Measurements from ENCODE around the gene CYP2E1.
"Not testable (repeated sequence)": the region's sequence is repeated elsewhere in the genome, so short reads cannot be mapped to it uniquely, and the experiment has no call there.

CYP2E1 gene

DNA sequence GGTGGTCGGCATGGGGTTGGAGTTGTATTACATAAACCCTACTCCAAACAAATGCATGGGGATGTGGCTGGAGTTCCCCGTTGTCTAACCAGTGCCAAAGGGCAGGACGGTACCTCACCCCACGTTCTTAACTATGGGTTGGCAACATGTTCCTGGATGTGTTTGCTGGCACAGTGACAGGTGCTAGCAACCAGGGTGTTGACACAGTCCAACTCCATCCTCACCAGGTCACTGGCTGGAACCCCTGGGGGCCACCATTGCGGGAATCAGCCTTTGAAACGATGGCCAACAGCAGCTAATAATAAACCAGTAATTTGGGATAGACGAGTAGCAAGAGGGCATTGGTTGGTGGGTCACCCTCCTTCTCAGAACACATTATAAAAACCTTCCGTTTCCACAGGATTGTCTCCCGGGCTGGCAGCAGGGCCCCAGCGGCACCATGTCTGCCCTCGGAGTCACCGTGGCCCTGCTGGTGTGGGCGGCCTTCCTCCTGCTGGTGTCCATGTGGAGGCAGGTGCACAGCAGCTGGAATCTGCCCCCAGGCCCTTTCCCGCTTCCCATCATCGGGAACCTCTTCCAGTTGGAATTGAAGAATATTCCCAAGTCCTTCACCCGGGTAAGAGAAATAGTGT lies at the start of gene CYP2E1:
Gene CYP2E1 (plus strand): TSS at position 407 of the 632 bp plus-strand sequence. CDS start 33 bp downstream, at position 440.
- DNase-seq = no peak

GRCh38 chr10:133481086-133481643 lies 46.0 kb upstream of the CYP2E1 start:
- no peak for DNase-seq

GRCh38 chr10:133481657-133482056 lies 45.5 kb upstream of the CYP2E1 start:
- no peak for DNase-seq

DNA sequence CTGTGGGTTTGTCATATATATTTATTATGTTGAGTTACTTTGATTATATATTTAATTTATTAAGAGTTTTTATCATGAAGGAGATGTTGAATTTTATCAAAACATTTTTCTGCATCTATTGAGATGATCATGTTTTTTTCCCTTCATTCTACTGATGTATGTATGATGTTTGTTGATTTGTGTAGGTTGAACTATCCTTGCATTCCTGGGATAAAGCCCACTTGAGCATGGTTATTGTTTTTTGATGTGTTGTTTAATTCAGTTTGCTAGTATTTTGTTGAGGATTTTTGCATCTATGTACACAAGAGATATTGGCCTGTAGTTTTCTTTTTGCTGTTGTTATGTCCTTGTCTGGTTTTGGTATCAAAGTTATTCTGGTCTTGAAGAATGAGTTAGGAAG lies 42.3 kb upstream of the CYP2E1 start:
- DNase-seq = no peak

DNA sequence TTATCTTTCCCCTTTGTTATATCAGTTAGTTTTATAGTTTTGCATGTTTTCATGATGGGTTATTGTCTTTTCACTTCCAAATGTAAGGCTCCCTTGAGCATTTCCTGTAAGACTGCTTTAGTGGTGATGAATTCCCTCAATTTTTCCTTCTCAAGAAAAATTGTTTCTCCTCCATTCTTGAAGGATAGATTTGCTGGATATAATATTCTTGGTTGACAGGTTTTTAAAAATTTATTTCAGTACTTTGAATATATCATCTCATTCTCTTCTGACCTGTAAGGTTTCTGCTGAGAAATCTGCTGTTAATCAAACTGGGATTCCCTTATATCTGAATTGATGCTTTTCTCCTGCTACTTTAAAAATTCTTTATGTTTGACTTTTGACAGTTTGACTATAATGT lies 40.1 kb upstream of the CYP2E1 start:
- no peak for DNase-seq

- DNase-seq = no peak
Observed at GRCh38 chr10:133488354-133488753, 38.8 kb upstream of the CYP2E1 start.

- DNase-seq = no peak
Observed at GRCh38 chr10:133489816-133490588, 37.2 kb upstream of the CYP2E1 start.

- not testable (repeated sequence) for DNase-seq
Observed at GRCh38 chr10:133493562-133493961, 33.6 kb upstream of the CYP2E1 start.

DNA sequence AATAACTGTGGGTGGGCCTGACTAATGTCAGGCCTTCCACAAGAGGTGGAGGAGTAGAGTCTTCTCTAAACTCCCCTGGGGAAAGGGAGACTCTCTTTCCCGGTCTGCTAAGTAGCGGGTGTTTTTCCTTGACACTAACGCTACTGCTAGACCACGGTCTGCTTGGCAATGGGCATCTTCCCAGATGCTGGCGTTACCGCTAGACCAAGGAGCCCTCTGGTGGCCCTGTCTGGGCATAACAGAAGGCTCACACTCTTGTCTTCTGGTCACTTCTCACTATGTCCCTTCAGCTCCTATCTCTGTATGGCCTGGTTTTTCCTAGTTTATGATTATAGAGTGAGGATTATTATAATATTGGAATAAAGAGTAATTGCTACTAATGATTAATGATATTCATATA lies 29.8 kb upstream of the CYP2E1 start:
- not testable (repeated sequence) for DNase-seq

GRCh38 chr10:133499176-133499575 lies 28.0 kb upstream of the CYP2E1 start:
- DNase-seq = not testable (repeated sequence)

- not testable (repeated sequence) for DNase-seq
Observed at GRCh38 chr10:133500897-133501296, 26.3 kb upstream of the CYP2E1 start.

- no peak for DNase-seq
Observed at GRCh38 chr10:133509700-133510099, 17.5 kb upstream of the CYP2E1 start.

DNA sequence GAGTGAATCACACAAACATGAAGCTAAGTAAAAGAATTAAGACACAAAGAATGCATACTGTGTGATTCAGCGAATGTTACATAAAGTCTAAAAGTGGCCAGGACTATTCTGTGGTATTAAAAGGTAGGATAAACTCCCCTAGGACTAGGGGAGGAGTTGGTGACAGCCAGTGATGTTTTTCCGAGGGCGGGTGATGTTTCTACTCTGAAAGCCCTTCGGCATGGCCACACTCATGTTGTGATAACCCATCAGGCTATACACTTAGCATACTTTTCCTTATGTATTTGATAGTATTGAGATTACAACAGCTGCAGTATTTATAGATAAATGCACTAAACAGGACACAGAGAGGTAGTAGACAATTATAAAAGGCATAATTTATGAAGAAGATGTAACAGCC lies 15.8 kb upstream of the CYP2E1 start:
- no peak for DNase-seq

DNA sequence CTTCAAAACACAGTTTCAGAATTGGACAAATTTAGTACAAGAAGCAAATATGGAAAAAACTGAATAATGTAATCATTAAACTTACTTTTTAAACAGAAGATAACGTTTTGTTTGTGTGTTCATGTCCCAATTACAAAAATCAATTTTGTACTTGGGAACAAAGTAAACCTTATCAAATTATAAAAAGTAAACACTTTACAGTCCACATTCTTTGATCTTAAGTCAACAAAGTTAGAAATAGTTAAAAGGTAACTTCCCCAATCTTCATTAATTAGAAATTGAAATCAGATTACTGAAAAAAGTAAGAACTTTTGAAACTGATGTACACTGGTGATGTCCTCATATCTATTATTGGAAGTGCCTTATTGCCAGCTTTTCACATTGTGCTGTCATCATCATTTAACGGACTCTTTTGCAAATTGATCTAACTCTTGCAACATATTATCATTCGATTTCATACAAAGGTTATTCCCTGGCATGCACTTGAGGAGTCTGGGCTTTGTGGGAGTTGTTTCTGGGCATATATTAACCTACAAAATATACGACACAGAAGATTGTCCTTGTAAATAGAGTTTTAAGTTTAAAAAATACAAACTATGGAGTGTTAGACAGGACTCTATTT lies 15.1 kb upstream of the CYP2E1 start:
- no peak for DNase-seq

GRCh38 chr10:133515471-133515870 lies 11.7 kb upstream of the CYP2E1 start:
- DNase-seq = no peak

GRCh38 chr10:133516057-133516456 lies 11.1 kb upstream of the CYP2E1 start:
- DNase-seq = no peak

- DNase-seq = not testable (repeated sequence)
Observed at GRCh38 chr10:133518517-133518916, 8.6 kb upstream of the CYP2E1 start.

DNA sequence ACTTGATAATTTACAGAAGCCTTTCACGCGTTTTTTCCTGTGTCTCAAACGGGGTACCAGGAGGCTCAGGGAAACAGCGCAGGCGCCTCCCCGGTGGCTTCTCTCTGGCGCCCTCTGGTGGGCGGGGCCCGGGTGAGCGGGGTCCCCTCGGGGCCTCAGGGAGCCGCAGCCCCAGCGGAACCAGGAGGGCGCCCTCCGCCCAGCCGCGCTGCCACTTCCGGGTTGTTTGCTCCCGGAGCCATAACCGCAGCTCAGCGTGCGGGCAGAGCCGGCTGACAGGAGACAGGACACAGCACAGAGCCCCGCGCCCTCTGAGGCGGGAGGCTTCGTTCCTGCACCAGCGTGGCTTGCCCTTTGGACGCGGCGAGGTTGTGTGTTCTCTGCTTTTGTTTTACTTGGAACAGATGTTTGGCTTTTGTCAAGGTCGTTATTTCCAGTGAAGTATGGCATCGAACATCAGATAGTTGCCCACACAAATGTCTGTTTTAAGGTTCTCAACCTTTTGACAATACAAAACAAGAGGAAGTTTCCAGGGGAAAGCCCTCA lies 6.9 kb upstream of the CYP2E1 start:
- DNase-seq = peak; percentile 94

DNA sequence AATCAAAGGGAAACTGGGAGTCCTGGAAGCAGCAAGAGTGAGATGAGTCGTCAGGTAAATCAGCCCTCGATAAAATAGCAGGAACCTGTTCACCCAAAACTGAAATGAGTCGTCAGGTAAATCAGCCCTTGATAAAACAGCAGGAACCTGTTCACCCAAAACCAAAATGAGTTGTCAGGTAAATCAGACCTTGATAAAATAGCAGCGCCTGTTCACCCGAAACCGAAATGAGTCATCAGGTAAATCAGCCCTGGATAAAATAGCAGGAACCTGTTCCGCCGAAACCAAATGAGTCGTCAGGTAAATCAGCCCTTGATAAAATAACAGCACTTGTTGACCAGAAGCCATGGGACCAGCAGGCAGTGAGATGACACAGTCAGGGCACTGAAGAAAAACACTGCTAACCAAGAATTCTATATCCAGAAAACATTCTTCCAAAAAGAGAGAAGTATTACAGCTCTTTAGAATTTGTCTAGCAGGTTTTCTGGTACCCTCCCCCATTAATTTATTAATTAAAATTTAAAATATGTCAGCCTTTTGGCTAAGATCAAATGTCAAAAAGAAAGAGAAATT lies 3.4 kb upstream of the CYP2E1 start:
- no peak for DNase-seq

DNA sequence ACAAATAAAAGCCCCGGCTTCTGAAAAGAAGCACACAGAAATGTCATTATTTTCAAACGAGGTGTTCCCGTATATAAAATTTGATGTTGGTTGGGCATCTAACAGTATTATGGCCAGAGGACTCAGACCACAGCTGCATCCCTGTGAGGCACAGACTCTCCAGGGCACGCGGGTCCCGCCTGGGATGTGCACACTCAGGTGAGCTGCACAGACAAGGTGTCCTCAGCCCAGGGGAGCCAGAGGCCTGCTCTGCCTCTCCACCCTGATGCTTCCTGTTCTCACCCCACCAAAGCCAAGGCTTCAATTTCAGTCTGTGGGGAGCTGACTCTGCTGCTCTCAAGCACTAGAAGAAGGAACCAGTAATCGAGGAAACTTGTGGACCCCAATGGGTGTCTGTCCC lies 1.7 kb upstream of the CYP2E1 start:
- DNase-seq = no peak

- no peak for DNase-seq
Observed at GRCh38 chr10:133527771-133528271, 658 bp downstream of the CYP2E1 start.

DNA sequence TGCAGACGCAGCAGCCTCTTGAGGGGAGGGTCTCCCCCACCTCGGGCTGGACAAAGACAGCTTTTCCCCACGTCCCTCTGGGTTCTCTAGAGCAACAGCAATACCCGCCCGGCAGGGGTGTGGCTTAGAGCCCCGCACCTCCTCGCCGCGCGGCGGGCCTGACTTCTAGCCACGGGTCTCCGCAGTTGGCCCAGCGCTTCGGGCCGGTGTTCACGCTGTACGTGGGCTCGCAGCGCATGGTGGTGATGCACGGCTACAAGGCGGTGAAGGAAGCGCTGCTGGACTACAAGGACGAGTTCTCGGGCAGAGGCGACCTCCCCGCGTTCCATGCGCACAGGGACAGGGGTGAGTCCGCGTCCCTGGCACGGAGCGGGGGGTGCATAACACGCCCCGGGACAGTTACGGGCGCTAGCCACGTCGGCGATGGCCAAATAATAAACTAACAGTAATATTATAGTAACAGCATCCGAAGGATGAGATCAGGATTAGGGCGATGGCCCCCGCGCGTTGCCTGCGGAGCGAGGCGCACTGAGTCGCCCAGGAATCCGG lies 1.2 kb downstream of the CYP2E1 start:
- DNase-seq = no peak

Data from stimulated activated CD4-positive, alpha-beta T cell treated with anti-CD3 and anti-CD28 coated beads, Interleukin-4, amount 100 ng/mL, for 24 hours (primary cell).